Glutamatergic neuron (in vitro differentiated cells): ENCODE data around the gene RCSD1. TPM values are rescaled to one million over a fixed set of nuclear protein-coding genes. Genes with fewer than 3 reads are reported as not detected.

Source experiments
- DNase-seq: peaks from one replicate; pipeline ENCODE4 v3.0.0; 2022
- H3K27ac Mint-ChIP-seq: one replicate; pipeline ENCODE4 v1.8.0; 2020; ENCODE audit warnings: mild to moderate bottlenecking, mixed read lengths, inconsistent platforms; ENCODE audit not compliant: unreplicated experiment
- H3K27me3 Mint-ChIP-seq: one replicate; pipeline ENCODE4 v1.8.0; 2020; ENCODE audit warnings: mild to moderate bottlenecking, moderate library complexity, mixed read lengths, inconsistent platforms; ENCODE audit not compliant: unreplicated experiment
- H3K36me3 Mint-ChIP-seq: one replicate; pipeline ENCODE4 v1.8.0; 2020; ENCODE audit warnings: mild to moderate bottlenecking, mixed read lengths, inconsistent platforms; ENCODE audit not compliant: unreplicated experiment
- H3K4me1 Mint-ChIP-seq: one replicate; pipeline ENCODE4 v1.8.0; 2020; ENCODE audit warnings: mild to moderate bottlenecking, low read depth, mixed read lengths, inconsistent platforms; ENCODE audit not compliant: unreplicated experiment
- H3K4me3 Mint-ChIP-seq: one replicate; pipeline ENCODE4 v1.8.0; 2020; ENCODE audit warnings: mild to moderate bottlenecking, mixed read lengths, inconsistent platforms; ENCODE audit not compliant: unreplicated experiment
- H3K9me3 Mint-ChIP-seq: one replicate; pipeline ENCODE4 v1.8.0; 2020; ENCODE audit warnings: mild to moderate bottlenecking, moderate library complexity, mixed read lengths, inconsistent platforms; ENCODE audit not compliant: unreplicated experiment
- total RNA-seq: library from RNA; stranded (reverse); fragmentation: NEBNext Ultra II Directional; extraction: Animal tissue kit (Norgen Biotek cat#: 25700); gene quantifications from one replicate; pipeline ENCODE4 v1.2.1, GENCODE V29; 2021; ENCODE audit not compliant: unreplicated experiment
- TF ChIP-seq, protein P1 (sequence below): fragments of 200-600 bp; sonication (generic); IDR thresholded peaks from one replicate; pipeline ENCODE4 v1.5.0; 2021; ENCODE audit not compliant: partially characterized antibody, unreplicated experiment

The RCSD1 gene
- total RNA-seq, 1 donor from 2014 or later, result not detected

DNA sequence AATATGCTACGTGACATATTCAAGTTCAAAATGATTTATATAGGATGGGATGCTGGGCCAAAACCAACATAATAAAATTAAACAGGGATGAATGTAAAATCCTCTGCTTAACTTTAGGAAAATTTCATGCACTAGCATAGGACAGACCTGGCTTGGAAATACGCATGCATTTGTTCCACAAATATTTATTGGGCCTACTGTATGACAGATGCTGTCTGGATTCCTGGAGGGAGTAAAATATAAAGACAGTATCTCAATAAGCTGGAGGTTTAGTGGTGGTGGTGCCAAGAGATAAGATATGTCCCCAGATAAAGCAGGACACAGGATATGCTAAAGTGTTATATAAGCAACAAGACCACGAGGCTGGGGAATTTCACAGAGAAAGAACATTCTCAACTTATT is 15.1 kb downstream of the RCSD1 start:
- H3K9me3 Mint-ChIP-seq, result peaks cover 5% of the 10 kb centered on the region
- DNase-seq, result no peak
- peaks cover 17% of the 10 kb centered on the region for H3K4me1 Mint-ChIP-seq
- H3K36me3 Mint-ChIP-seq, result no peaks in the 10 kb centered on the region
- no peak overlapping the region for H3K4me3 Mint-ChIP-seq
- H3K27ac Mint-ChIP-seq, result no peak overlapping the region
- TF ChIP-seq, protein P1, sequence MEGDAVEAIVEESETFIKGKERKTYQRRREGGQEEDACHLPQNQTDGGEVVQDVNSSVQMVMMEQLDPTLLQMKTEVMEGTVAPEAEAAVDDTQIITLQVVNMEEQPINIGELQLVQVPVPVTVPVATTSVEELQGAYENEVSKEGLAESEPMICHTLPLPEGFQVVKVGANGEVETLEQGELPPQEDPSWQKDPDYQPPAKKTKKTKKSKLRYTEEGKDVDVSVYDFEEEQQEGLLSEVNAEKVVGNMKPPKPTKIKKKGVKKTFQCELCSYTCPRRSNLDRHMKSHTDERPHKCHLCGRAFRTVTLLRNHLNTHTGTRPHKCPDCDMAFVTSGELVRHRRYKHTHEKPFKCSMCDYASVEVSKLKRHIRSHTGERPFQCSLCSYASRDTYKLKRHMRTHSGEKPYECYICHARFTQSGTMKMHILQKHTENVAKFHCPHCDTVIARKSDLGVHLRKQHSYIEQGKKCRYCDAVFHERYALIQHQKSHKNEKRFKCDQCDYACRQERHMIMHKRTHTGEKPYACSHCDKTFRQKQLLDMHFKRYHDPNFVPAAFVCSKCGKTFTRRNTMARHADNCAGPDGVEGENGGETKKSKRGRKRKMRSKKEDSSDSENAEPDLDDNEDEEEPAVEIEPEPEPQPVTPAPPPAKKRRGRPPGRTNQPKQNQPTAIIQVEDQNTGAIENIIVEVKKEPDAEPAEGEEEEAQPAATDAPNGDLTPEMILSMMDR, result no peak
- H3K27me3 Mint-ChIP-seq, result peaks cover 8% of the 10 kb centered on the region

DNA sequence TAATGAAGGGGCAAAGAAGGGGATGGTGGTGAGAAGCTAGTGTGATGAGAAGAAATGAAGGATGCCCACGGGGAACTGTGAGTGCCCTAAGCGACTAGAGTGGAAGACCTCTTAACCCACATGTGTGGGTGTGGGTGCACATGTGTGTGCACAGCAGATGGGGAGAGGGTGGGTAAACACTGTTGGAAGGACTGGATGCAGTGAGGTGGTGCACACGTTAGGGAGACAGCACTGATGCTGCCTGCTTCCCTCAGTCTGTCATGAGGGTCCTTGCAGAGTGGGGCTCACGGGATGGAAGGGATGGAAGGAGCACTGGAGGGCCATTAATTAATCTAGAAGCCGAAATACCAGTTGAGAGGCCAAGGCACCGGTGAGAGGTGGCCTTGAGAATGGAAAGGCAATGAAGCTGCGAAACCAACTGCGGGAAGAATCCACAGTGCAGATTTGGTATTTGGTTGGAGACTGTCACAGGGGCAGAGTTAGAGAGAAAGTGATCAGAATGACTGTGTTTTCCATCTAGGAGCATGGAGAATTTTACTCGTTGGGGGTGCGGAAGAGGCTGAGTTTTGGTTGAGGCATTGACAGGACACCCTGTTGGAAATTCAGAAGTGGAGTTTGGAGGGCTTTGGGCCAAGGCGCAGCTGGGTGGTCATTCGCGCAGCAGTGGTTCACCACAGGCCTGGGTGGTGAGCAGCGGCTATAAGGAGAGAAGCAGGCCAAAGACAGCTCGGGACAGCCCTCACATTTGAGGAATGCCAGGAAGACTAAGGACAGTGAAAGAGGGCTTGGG is 15.8 kb downstream of the RCSD1 start:
- Mint-ChIP-seq H3K4me3 (no peak overlapping the region), H3K27me3 (peaks cover 8% of the 10 kb centered on the region), H3K4me1 (peaks cover 17% of the 10 kb centered on the region), H3K36me3 (no peaks in the 10 kb centered on the region), H3K27ac (no peak overlapping the region), H3K9me3 (peaks cover 5% of the 10 kb centered on the region)
- TF ChIP-seq, protein P1, result no peak
- DNase-seq, result no peak

DNA sequence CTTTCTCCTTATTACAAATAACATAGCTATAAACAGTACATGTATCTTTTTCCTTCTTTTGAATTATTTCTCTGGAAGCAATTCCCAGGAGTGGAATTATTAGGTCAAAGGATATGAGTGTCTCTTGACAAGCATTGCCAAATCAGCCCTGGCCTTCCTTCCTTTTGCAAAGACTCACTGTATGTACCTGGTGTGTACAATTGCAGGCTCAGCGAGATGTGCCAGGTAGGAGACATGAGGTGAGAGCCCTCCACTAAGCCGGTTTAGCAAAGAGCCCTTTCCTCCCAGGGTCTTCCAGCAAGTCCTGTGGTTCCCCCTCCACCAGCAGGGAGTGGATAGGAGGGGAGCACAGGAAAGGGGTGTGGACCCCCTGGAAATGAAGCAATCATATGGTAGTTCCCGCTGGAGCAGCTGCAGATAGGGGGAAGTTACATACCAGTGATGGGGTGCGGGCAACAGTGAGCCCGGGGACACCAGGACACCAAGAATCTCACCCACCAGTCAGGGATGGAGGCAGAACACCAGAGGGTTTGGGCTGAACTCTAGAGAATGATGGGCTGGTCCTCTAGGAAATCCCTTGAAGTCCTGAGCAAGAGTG is 18.3 kb downstream of the RCSD1 start:
- Mint-ChIP-seq H3K4me3 (no peak overlapping the region), H3K36me3 (no peaks in the 10 kb centered on the region), H3K4me1 (peaks cover 17% of the 10 kb centered on the region), H3K27ac (no peak overlapping the region), H3K27me3 (peaks cover 9% of the 10 kb centered on the region), H3K9me3 (peaks cover 6% of the 10 kb centered on the region)
- DNase-seq, result no peak
- TF ChIP-seq, protein P1, result no peak

DNA sequence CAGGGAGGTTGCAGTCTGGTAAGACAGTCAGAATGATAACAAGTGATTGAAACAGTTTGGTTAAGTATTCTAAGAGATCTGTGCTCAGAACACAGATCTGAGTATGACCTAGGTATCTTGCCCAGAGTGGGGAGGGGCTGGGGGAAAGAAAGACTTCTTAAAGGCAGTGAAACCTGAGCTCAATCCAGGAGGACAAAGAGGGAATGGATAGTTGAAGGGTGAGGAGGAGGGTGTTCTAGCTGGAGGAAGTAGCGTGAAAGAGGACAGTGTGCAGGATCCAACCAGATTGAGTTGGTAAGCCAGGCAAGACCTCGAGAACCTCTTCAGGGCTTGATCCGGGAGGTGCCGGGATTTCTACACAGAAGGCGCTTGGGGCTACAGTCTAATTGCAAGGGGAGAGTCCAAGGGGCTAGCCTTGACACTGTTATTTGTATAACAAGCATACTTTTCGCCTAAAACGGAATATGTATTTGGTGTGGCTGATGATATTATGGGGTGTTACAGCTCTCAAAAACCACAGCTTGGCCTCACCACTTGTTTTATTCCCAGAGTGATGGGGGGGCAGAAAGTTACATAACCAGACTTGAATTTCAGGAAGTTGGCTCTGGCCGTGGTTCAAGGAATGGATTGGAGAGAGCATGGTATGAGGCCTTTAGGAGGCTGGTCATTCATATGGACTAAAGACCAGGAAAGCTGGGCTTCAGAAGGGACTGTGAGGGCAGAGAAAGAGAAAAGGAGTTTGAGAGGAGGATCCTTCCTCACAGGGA is 19.1 kb downstream of the RCSD1 start:
- Mint-ChIP-seq H3K27ac (no peak overlapping the region), H3K36me3 (no peaks in the 10 kb centered on the region), H3K27me3 (peaks cover 9% of the 10 kb centered on the region), H3K4me3 (no peak overlapping the region), H3K9me3 (peaks cover 4% of the 10 kb centered on the region), H3K4me1 (peaks cover 16% of the 10 kb centered on the region)
- no peak for DNase-seq
- TF ChIP-seq, protein P1, result no peak
